Testis (tissue), 2 donors: Measurements from ENCODE around the gene CACNA1D.

Experiments
- CTCF ChIP-seq, 3 experiments: fragments of 450-650 bp in 2 of 3; fragments of 200-600 bp in 1 of 3; sonication (generic) in 1 of 3; IDR thresholded peaks; one replicate each; pipeline ENCODE4 v1.5.1; 2016 to 2019; ENCODE audit warnings: antibody characterized with exemption in 3 of 3, mild to moderate bottlenecking in 2 of 3, moderate library complexity in 1 of 3
- POLR2A ChIP-seq: fragments of 450-650 bp; IDR thresholded peaks from one replicate; pipeline ENCODE4 v1.6.1; 2017; ENCODE audit warnings: antibody characterized with exemption, mild to moderate bottlenecking, moderate library complexity

- no peak for TF ChIP-seq CTCF (IDR thresholded peaks at IDR 0.05)
- no peak for TF ChIP-seq POLR2A
Observed at GRCh38 chr3:53846851-53847155, 352.4 kb downstream of the CACNA1D start.
